GM18951 (cell line): ENCODE results near the gene PRKN.

ENCODE experiments used
- POLR2A ChIP-seq: IDR thresholded peaks from 4 replicates; pipeline ENCODE4 v1.6.1; 2011; ENCODE audit warnings: mild to moderate bottlenecking; ENCODE audit not compliant: insufficient read length, insufficient read depth; ENCODE audit errors: extremely low read depth
- in situ Hi-C: fragments of 300-500 bp; cut with MboI; formaldehyde crosslinking; loops from one replicate; pipeline ENCODE4 v1.12.0; 2022; ENCODE audit warnings: low sequenced_read_pairs, mixed read lengths, inconsistent platforms; ENCODE audit not compliant: unreplicated experiment

PRKN gene

DNA sequence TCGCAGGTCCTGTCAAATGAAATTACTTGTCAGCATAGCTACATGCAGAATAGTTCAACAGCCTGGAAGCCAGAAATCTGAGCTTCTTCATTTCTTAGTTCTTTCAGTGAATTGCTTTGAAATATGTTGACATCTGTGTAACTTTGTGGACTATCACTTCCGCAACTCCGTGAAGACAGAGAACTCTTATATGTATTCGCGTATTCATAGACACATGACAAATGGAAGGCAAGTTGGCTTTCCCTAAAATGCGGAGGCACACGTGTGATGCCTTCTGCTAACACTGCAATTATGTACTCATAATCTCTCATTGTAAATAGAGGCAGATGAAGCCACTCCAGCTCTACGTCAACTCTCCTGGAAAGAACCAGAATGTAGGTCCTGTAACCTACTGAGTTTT, 701.5 kb downstream of the PRKN start:
- in situ Hi-C loops, result no loop called here
- TF ChIP-seq POLR2A, result no peak

DNA sequence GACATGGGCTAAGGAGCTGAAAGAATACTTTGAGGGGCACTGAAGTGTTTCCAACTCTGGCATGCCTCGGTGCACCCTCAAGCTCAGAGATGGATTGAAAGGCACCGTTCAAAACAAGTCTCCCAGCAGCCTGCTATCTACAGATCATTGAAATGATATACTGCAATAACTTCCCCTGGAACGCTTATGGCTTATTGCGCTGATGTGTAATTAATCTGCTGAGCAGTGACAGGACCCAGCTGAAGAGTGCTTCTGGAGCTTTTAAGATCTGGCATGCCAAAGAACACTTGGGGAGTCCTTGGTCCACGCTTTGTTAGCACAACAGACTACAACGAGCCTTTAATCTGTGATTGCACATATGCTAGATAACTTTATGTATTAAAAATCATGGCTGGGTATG, 708.2 kb downstream of the PRKN start:
- in situ Hi-C loops, result no loop called here
- no peak for TF ChIP-seq POLR2A

DNA sequence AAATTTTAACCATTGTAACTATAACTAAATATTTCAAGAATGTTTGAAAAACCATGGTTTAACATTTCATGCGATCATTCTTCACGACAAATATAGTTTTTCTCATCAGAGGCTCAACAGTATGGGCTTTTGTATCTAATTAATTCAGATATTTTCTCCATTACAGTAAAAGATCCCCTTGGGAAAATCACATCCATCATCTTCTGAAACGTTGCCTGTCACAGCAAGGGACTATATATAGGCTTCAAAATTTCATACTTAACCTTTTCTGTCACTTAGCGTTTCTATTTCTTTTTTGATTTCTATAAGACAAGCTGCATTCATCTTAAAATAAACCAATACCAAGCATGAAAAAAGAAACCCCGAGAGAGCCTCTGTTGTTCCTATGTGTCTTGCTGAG, 710.0 kb downstream of the PRKN start:
- in situ Hi-C loops, result no loop called here
- TF ChIP-seq POLR2A, result no peak

DNA sequence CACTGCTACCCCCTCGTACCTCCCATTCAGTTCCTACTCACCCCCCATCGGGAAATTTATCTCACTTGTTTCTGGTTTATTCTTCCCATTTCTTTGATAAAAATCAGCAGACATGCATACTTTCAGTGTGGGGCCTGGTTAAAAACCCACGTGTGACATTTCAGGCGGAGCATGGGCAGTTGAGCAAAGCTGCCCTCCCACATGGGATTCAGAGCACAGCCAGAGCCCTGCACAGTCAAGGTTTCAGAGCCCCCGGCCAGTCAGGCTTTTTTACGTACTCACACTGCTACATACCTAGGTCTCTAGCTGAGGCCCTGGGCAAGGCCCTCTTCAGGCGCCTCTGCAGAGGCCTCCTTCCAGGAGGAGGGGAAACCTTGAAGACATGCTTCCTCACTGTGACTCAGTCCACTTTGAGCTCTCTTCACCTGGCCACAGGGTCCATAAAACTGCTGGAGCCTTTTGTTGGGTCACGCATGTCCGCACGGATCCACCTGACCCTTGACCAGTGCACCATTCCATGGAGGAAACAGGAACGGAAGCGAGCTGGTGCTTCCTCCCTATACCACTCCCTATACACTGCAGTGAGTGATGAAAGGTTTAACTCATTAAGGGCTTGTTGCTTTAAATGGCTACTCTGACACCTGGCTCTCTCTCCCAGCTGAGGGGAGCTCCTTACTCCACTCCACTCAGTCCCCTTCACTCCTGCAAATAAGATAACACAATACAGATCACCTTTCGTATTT, 713.3 kb downstream of the PRKN start:
- TF ChIP-seq POLR2A, result no peak
- in situ Hi-C loops, result no loop called here

DNA sequence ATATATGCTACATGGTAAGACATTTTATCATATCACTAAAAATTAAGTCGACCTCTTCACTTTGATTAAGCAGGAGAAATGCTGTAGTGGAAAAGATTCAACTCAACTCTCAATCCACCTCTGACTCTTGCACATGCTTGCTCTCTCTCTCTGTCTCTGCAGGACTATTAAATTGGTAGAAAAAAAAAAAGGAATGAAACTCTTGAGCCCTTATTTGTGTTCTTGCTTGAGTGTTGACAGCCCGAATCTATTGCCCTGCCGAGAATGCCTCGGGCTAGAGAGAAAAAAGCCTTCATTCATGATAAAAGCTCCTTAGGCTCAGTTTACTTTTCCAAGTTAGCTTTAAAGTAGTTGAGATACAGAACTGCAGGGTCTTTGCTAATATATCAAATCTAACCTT, 722.2 kb downstream of the PRKN start:
- TF ChIP-seq POLR2A, result no peak
- in situ Hi-C loops, result no loop called here

DNA sequence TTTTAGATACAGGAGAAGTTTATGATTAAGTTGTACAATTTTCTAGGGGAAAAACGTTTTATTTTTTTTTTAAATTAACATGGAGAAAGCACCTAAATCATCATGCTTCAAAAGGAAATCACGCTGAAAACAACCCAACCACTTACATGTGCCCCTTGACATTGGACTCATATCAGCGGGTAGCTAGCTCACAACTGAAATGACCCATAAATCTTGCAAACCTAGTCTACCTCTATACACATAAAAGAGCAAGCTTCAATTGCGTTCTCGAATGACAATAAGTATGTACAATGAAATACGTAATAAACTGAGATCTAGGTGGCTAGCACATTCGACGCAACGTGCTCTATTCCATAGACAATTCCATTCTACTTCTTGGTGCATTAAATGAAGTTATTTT, 730.8 kb downstream of the PRKN start:
- in situ Hi-C loops, result no loop called here
- TF ChIP-seq POLR2A, result no peak

DNA sequence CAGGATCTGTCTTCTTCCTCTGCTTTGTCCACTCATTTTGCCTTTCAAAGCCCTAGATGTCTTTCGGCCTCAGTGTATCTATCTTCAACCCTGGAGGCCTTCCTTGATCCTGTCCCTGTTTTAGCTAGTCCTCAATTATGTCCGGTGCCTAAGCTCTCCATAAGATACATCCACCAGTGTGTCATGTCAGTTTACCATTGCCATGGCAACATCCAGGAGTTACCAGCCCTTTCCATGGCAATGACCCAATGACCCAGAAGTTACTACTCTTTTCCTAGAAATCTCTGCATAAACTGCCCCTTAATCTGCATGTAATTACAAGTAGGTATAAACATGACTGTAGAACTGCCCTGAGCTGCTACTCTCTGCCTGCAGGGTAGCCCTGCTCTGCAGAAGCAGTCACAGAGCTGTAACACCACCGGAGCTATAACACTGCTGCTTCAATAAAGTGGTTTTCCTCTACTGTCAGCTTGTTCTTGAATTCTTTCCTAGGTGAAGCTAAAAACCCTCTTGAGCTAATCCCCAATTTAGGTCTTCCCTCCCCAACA, 741.6 kb downstream of the PRKN start:
- no peak for TF ChIP-seq POLR2A
- in situ Hi-C loops, result no loop called here

DNA sequence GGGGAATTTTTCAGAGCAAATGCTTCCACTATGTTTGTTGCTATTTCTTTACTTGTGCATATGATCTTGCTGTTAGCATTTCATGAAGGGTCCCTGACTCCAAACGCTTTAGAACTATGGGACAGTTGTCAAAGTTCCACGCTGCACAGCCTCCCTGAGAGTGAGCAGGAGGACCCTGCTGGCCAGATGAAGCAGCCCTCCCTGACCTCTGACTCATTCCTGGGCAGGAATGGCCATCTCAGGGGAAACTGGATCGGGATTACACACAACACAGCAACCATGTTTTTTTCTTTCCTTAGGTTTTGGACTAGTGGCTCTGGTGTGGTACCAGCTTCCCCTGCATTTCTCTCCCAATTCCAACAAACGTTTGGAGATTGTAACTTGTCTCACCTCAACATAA, 742.9 kb downstream of the PRKN start:
- no peak for TF ChIP-seq POLR2A

DNA sequence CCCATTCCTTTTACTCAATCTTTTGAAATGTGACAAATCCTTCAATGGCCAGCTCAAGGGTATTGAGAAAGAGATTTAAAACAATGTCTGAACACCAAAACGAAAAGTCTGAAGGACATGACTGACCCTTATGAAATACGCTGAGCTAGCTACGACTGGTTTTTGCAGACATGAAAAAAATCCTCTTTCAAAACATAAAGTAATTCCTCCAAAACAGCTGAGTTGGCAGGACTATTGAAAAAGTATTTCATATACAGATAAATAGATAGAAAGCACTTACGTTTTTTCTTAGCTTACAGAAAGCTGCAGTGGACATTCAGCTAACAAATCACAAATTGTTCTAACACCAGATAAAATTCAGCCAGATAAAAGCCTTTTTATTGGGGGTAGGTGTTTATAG, 751.0 kb downstream of the PRKN start:
- in situ Hi-C loops, result no loop called here
- no peak for TF ChIP-seq POLR2A

More for the DNA sequence above, 742.9 kb downstream of the PRKN start:
- in situ Hi-C loops, result no loop called here

DNA sequence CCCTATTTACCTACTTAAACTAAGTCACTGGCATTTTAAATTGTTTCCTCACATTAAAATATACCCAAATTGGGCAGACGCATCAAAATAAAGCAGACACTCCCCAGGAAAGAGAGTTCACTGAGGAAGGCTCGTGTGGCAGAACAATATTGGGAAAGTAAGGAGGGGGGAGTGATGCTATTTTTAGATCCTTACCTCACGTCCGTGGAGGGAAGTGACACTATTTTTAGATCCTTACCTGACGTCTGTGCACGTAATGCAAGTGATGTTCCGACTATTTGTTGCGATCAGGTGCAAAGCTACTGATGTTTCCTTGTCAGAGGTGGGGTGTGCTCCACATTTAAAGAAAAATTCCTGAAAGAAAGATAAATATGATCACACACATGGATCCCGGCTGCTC, 754.5 kb downstream of the PRKN start:
- in situ Hi-C loops, result no loop called here
- TF ChIP-seq POLR2A, result no peak

DNA sequence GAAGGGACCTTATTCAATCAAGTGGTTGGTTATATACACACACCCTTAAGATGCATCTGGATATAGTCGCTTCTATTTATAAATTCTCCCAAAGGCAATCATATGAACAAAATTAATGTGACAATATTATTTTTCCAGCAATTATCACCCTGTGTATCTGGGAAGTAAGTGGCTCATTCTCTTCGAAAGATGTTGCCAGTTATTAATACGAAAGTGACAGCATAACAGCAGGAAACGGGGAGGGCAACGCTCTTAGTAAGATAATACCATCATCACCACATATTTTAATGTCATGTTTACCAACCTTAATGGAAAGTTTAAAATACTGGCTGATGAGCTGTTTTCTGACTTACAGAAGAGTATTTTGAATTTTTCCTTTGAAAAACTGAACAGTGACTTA, 756.5 kb downstream of the PRKN start:
- in situ Hi-C loops, result no loop called here
- TF ChIP-seq POLR2A, result no peak

DNA sequence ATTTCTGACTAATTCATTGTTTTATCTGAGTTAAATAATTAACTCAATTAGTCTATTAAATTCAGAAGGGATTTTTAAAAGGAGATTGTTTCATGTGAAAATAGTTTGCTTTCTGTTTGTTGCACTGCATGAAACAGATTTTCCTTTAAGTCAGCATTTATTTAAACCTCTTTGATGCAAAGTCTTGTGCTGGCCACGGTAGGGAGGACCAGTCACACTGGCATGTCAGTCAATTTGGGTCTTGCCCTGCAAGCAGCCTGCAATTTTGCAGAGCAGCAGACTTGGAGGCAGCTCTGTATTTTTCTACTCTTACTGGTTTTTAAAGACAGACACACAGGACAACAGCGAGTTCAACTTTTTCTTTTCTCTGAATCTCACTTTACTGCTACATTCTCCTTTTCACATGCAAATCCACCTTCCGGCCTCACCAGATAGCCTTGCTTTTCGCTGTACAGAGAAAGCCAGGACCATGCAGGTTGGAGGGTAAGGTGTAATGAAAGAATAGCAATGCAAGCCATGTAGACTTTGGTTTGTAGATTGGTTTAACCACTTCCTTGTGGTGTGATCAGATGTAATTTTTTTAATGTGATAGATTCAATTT, 763.8 kb downstream of the PRKN start:
- in situ Hi-C loops, result no loop called here
- no peak for TF ChIP-seq POLR2A

DNA sequence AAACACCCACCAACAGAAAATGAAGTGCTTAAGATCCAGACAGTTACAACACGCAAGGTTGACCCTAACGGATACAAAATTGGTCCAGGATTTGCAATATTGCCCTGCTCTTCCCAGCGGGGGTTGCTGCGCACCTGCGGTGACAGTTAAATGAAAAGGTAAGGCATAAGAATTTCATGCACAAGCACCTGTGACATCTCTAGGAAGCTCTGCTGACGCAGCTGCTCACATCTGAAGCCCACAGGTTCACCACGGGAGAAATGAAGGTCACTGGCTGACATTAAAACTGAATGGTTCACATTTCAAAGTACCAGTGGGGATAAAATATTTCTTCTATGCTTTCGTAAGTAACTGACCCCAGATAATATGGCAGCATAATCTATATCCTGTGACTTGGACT, 764.4 kb downstream of the PRKN start:
- in situ Hi-C loops, result no loop called here
- TF ChIP-seq POLR2A, result no peak

DNA sequence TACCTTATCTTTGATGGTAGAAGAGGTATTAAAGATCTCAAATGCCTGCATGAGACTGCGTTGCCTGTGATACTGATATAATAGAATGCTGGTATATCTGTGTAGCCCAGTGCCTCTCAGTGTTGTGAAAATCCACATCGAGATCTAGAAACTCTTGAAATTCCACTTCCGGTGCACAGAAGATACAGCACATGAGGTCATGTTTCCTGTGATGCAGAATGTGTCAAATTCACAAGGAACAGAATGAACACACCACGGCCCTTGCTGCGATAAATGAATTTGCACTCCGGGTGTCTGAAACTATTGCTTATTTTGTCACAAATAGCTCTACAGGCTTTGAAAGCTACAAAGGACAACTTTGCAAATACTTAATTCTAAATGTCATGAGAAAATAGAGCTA, 765.8 kb downstream of the PRKN start:
- in situ Hi-C loops, result no loop called here
- TF ChIP-seq POLR2A, result no peak

DNA sequence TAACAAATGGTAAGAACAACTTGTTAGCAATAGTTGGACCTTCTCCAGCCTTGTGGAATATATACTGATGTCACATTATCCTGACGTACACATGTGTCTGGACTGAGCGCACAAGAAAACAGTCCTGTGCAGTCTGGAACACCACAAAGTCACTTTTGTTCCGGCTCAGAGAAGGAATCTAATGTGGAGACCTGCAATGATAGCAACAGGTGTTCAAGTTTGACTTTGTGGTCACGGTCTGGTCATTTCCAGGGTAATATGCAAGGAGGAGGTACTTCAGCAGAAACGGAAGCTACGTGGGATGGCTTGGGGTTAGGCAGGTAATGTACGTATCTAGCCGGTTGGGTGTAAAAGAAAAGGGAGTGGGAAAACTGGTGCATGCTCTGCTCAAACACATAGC, 766.5 kb downstream of the PRKN start:
- no peak for TF ChIP-seq POLR2A
- in situ Hi-C loops, result no loop called here

DNA sequence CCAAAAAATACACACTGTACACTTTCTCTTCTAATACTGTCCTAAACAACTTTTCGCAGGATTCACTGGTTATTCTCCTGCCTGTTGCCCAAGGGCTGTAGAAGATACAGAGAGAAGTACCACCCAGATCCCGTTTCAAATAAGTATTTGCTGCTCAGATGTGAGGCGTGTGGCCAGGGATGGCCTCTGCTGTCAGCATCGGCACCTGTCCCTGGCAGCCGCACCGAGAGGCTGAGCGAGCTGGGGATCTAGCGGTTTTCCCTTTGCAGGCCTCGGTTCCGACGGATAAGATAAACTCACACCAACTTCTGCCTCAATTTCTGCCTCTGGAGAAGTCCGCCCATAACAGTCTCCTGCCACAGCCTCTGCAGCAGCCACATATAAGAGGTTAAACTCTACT, 768.5 kb downstream of the PRKN start:
- no peak for TF ChIP-seq POLR2A
- in situ Hi-C loops, result no loop called here
